Measurements from ENCODE around the gene PPM1M.

Gene PPM1M

DNA sequence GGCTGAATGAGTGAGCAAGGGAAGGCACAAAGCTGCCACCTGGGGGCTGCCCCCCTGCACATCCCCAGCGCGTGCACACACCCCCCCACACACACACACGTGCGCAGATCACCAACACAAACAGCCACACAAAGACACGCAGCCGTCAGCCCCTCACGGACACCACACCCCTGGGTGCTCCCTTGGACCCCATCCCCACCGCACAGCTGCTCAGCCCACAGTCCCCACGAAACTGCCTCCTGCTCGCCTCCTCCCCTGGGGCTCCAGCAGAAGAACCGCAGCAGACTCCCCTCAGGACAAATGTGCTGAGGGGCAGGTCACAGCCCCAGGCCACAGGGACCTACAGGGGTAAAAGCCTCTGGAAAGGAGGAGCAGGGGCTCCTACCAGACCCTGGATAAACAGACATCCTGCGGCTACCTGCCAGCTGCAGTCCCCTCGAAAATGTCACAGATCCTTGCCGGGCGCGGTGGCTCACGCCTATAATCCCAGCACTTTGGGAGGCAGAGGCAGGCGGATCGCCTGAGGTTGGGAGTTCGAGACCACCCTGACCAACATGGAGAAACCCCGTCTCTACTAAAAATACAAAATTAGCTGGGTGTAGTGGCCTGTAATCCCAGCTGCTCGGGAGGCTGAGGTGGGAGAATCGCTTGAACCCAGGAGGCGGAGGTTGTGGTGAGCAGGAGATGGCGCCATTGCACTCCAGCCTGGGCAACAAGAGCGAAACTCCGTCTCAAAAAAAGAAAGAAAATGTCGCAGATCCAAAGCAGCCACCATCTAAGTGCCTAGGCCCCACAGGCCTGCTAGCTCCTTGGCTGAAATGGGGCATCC lies 13.1 kb upstream of the PPM1M start:
- Histone ChIP-seq H3K27ac (peak overlapping the region; percentile 52), H3K27me3 (no peaks in the 10 kb centered on the region), H3K36me3 (peaks cover 85% of the 10 kb centered on the region), H3K9me3 (no peaks in the 10 kb centered on the region), H3K4me1 (ENCODE audit: control insufficient read depth in 1 of 2, insufficient read depth in 1 of 2, low read depth in 1 of 2, low read length in 1 of 2) (peaks cover 42 to 43% of the 10 kb centered on the region in 2 experiments), H3K4me3 (ENCODE audit: low read depth in 1 of 2, low read length in 1 of 2) (no peak overlapping the region)
- no peak for TF ChIP-seq CTCF (IDR thresholded peaks at IDR 0.05)

- Histone ChIP-seq H3K9me3 (no peaks in the 10 kb centered on the region), H3K4me1 (ENCODE audit: control insufficient read depth in 1 of 2, insufficient read depth in 1 of 2, low read depth in 1 of 2, low read length in 1 of 2) (peaks cover 48 to 50% of the 10 kb centered on the region in 2 experiments), H3K36me3 (peaks cover 78% of the 10 kb centered on the region), H3K27me3 (no peaks in the 10 kb centered on the region), H3K4me3 (ENCODE audit: low read depth in 1 of 2, low read length in 1 of 2) (no peak overlapping the region), H3K27ac (peak overlapping the region; percentile 45)
- no peak for TF ChIP-seq CTCF (IDR thresholded peaks at IDR 0.05)
Observed at GRCh38 chr3:52233108-52233591, 12.4 kb upstream of the PPM1M start.

DNA sequence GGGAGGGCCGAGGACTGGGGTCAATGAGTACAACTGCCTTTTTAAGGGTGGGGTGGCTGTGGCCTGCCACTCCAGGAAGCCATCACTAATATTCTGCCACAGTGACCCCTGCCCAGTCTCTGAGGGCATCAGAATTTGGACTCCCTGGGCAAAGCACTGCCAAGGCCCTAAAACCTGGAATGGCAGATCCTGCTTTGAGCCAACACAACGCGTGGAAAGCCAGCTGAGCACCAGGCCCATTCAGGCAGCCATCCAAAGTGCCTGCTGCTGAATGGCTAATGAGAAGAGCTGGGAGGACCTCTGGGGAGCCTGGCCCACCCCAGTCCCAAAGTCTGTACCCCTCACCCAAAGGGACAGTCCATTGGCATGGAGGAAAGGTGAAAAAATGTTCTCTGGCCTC lies 11.6 kb upstream of the PPM1M start:
- no peak for TF ChIP-seq CTCF (IDR thresholded peaks at IDR 0.05)
- Histone ChIP-seq H3K4me3 (ENCODE audit: low read depth in 1 of 2, low read length in 1 of 2) (no peak overlapping the region), H3K36me3 (peaks cover 70% of the 10 kb centered on the region), H3K27me3 (no peaks in the 10 kb centered on the region), H3K9me3 (no peaks in the 10 kb centered on the region), H3K27ac (peak overlapping the region; percentile 63), H3K4me1 (ENCODE audit: control insufficient read depth in 1 of 2, insufficient read depth in 1 of 2, low read depth in 1 of 2, low read length in 1 of 2) (peaks cover 50 to 55% of the 10 kb centered on the region in 2 experiments)

DNA sequence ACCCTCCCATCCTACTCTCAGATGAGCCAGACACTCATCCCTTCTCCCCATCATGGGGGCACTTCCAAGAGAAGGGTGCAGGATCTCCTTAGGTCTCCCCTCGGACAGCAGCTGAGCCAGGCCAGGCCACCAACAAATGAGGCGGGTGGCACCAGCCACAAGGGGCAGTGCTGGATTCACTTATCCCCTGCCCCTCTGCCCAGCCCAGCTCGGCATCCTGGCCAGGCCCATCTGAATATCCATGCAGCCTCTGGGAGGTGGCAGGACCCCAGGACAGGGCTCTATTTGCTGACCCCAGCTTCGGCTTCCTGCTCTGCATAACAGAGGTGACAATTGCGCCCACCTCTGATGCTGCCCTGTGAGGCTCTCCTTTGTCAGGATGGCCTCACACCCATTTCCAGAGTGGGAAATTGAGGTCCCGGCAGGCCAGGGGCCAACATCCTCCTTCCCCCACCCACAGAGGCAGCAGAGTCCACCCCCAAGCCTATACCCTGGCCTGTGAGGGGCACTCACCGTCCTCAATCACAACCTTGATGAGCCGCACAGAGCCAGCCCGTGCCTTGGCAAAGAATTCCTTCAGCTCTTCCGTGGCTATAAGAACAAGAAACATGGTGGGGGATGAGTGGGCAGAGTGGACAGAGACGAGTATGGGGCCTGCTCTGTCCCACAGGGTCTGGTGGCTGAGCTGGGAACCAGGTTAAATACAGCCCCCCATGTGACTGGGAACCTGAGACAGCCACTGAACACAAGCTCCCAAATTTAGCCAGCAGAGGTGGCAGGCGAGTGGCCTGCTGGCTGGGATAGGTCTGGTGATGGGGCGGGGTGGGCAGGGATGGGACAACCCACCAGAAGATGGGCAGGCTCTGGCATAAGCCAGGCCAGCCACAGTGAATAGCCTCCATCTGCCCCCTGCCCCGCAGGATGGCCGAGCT lies 10.8 kb upstream of the PPM1M start:
- Histone ChIP-seq H3K9me3 (no peaks in the 10 kb centered on the region), H3K4me3 (ENCODE audit: low read depth in 1 of 2, low read length in 1 of 2) (no peak overlapping the region), H3K27me3 (no peaks in the 10 kb centered on the region), H3K36me3 (peaks cover 62% of the 10 kb centered on the region), H3K4me1 (ENCODE audit: control insufficient read depth in 1 of 2, insufficient read depth in 1 of 2, low read depth in 1 of 2, low read length in 1 of 2) (peaks cover 55 to 59% of the 10 kb centered on the region in 2 experiments), H3K27ac (peak overlapping the region; percentile 63)
- no peak for TF ChIP-seq CTCF (IDR thresholded peaks at IDR 0.05)

GRCh38 chr3:52236424-52236886 lies 9.1 kb upstream of the PPM1M start:
- Histone ChIP-seq H3K27ac (peak overlapping the region; percentile 97), H3K4me1 (ENCODE audit: control insufficient read depth in 1 of 2, insufficient read depth in 1 of 2, low read depth in 1 of 2, low read length in 1 of 2) (peaks cover 64 to 70% of the 10 kb centered on the region in 2 experiments), H3K36me3 (peaks cover 45% of the 10 kb centered on the region), H3K4me3 (ENCODE audit: low read depth in 1 of 2, low read length in 1 of 2) (peak overlapping the region; percentile 93 to 100), H3K27me3 (no peaks in the 10 kb centered on the region), H3K9me3 (no peaks in the 10 kb centered on the region)
- TF ChIP-seq CTCF (IDR thresholded peaks at IDR 0.05): no peak

Measured in neutrophil (primary cell).